Measurements from ENCODE around the gene MC1R. TPM values are rescaled to one million over a fixed set of nuclear protein-coding genes. Genes with fewer than 3 reads are reported as not detected.

MC1R gene
- total RNA-seq, 1 donor from 2014 or later: 9.2 TPM

DNA sequence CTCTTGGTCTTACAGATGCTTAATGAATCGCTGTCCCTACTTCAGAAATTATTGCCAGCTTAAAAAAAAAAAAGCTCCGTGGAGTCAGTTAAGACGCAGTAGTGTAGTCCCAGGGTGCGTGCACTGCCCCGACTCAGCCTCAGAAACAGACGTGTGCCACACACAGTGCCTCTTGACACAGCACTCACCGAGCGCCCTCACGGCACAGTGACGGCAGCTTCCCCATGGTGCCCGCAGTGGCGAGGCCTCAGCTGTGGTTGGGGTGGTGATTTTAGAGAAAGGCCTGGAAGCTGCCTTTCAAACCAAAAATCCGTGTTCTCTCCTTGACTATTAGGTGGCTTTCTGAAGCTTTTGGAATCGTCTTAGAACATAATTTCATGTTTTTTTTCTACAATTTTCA is 31.4 kb upstream of the MC1R start:
- DNase-seq (ENCODE audit: low read depth) (no peak), FAIRE-seq (no peak)
- H3K27me3 ChIP-seq (ENCODE audit: insufficient read depth, low read length): no peaks in the 10 kb centered on the region
- no peak overlapping the region for H3K4me3 ChIP-seq (ENCODE audit: insufficient read depth, low read depth, low read length)
- Mint-ChIP-seq H3K4me1 (ENCODE audit: low read depth, unreplicated experiment) (peaks cover 3% of the 10 kb centered on the region), H3K27ac (ENCODE audit: unreplicated experiment) (peak overlapping the region; percentile 41), H3K36me3 (ENCODE audit: low read depth, unreplicated experiment) (peaks cover 33% of the 10 kb centered on the region), H3K9me3 (ENCODE audit: unreplicated experiment) (no peaks in the 10 kb centered on the region), H3K4me3 (ENCODE audit: unreplicated experiment) (no peak overlapping the region), H3K27me3 (ENCODE audit: low read depth, unreplicated experiment) (no peaks in the 10 kb centered on the region)
- peaks cover 42% of the 10 kb centered on the region for H3K79me2 ChIP-seq (ENCODE audit: insufficient read depth, low read length)
- H3K9ac ChIP-seq (ENCODE audit: low read length): no peak overlapping the region
- no peak overlapping the region for H3K27ac ChIP-seq (ENCODE audit: low read depth, low read length)
- H3K4me2 ChIP-seq (ENCODE audit: low read length): no peak overlapping the region
- H2AFZ ChIP-seq (ENCODE audit: low read depth, low read length): no peak overlapping the region
- H4K20me1 ChIP-seq (ENCODE audit: insufficient read depth, low read length): peaks cover 67% of the 10 kb centered on the region
- no peak for TF ChIP-seq EZH2 (IDR thresholded peaks at IDR 0.05; ENCODE audit: insufficient read depth, low read length)
- TF ChIP-seq, protein P1, sequence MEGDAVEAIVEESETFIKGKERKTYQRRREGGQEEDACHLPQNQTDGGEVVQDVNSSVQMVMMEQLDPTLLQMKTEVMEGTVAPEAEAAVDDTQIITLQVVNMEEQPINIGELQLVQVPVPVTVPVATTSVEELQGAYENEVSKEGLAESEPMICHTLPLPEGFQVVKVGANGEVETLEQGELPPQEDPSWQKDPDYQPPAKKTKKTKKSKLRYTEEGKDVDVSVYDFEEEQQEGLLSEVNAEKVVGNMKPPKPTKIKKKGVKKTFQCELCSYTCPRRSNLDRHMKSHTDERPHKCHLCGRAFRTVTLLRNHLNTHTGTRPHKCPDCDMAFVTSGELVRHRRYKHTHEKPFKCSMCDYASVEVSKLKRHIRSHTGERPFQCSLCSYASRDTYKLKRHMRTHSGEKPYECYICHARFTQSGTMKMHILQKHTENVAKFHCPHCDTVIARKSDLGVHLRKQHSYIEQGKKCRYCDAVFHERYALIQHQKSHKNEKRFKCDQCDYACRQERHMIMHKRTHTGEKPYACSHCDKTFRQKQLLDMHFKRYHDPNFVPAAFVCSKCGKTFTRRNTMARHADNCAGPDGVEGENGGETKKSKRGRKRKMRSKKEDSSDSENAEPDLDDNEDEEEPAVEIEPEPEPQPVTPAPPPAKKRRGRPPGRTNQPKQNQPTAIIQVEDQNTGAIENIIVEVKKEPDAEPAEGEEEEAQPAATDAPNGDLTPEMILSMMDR (IDR thresholded peaks at IDR 0.05; ENCODE audit: insufficient read depth, low read depth, low read length): no peak
- no peaks in the 10 kb centered on the region for H3K4me1 ChIP-seq (ENCODE audit: insufficient read depth, low read length)
- H3K36me3 ChIP-seq (ENCODE audit: insufficient read depth, low read length): peaks cover 50% of the 10 kb centered on the region
- no peaks in the 10 kb centered on the region for H3K9me3 ChIP-seq (ENCODE audit: insufficient read depth, low read depth, low read length)

DNA sequence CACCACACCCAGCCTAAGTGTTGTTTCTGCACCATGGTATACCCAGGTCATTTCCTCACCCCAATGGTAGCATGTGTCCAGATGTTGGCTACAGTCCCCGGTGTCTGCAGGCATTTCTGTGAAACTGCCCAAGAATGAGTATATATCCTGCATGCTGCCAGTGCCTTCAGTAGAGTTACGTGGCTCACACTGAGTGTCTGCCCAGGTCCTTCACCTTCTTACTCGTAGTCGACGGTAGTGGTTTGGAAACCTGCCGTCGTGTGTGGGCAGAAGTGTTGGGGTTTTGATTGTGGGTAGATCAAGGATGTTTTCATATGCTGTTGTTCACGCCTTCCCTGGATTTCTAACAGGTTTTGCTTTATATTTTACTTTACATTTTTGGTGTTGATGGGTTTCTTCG is 28.5 kb upstream of the MC1R start:
- Mint-ChIP-seq H3K4me3 (ENCODE audit: unreplicated experiment) (no peak overlapping the region), H3K4me1 (ENCODE audit: low read depth, unreplicated experiment) (peaks cover 3% of the 10 kb centered on the region), H3K27me3 (ENCODE audit: low read depth, unreplicated experiment) (no peaks in the 10 kb centered on the region), H3K9me3 (ENCODE audit: unreplicated experiment) (no peaks in the 10 kb centered on the region), H3K27ac (ENCODE audit: unreplicated experiment) (no peak overlapping the region), H3K36me3 (ENCODE audit: low read depth, unreplicated experiment) (peaks cover 23% of the 10 kb centered on the region)
- Histone ChIP-seq H3K27me3 (ENCODE audit: insufficient read depth, low read length) (no peaks in the 10 kb centered on the region), H3K36me3 (ENCODE audit: insufficient read depth, low read length) (peaks cover 41% of the 10 kb centered on the region), H3K4me3 (ENCODE audit: insufficient read depth, low read depth, low read length) (no peak overlapping the region), H3K9ac (ENCODE audit: low read length) (no peak overlapping the region), H3K27ac (ENCODE audit: low read depth, low read length) (no peak overlapping the region), H4K20me1 (ENCODE audit: insufficient read depth, low read length) (peaks cover 62% of the 10 kb centered on the region), H3K9me3 (ENCODE audit: insufficient read depth, low read depth, low read length) (no peaks in the 10 kb centered on the region), H3K4me1 (ENCODE audit: insufficient read depth, low read length) (no peaks in the 10 kb centered on the region), H2AFZ (ENCODE audit: low read depth, low read length) (no peak overlapping the region), H3K4me2 (ENCODE audit: low read length) (no peak overlapping the region), H3K79me2 (ENCODE audit: insufficient read depth, low read length) (peaks cover 18% of the 10 kb centered on the region)
- TF ChIP-seq, protein P1 (IDR thresholded peaks at IDR 0.05; ENCODE audit: insufficient read depth, low read depth, low read length): no peak
- no peak for TF ChIP-seq EZH2 (IDR thresholded peaks at IDR 0.05; ENCODE audit: insufficient read depth, low read length)
- FAIRE-seq: no peak
- DNase-seq (ENCODE audit: low read depth): peak; percentile 62

DNA sequence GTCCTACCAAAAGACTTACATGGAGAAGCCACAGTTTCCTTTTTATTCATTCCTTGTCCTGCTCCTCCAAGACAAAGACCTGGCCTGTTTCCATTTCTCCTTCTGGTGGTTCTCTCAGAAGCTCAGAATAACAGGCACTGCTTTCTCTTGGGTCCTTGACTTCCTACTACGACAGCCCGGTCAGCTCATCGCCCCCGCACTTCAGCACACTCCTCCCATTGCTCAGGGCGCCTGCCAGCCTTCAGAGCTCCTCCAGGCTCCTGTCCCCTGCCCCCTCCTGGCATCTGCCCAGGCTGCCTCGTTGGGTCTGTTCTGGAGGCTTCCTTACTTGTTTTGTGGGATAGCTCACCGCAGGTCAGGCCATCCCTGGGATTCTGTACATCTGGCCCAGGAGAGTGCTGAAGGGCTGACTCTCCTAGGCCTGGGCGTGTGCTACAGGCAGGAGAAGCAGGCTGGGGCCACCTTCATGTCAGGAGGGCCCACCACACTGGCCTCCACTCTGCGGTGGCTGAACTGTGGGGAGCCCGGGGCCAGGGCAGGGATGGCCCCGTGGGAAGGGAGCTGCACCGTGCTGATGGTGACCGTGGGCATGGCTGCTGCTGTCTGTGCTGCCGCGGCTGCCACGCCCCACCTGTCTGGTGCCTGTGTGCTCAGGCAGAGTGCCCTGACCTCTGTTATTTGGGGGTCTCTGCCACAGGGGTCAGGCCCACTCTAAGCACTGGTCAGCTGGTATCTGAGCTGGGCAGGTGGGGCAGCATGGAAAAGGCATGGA is 27.6 kb upstream of the MC1R start:
- H3K4me1 Mint-ChIP-seq (ENCODE audit: low read depth, unreplicated experiment): peaks cover 3% of the 10 kb centered on the region
- Histone ChIP-seq H3K79me2 (ENCODE audit: insufficient read depth, low read length) (peaks cover 24% of the 10 kb centered on the region), H3K27ac (ENCODE audit: low read depth, low read length) (no peak overlapping the region), H2AFZ (ENCODE audit: low read depth, low read length) (no peak overlapping the region), H3K9ac (ENCODE audit: low read length) (no peak overlapping the region), H4K20me1 (ENCODE audit: insufficient read depth, low read length) (peaks cover 67% of the 10 kb centered on the region), H3K9me3 (ENCODE audit: insufficient read depth, low read depth, low read length) (no peaks in the 10 kb centered on the region), H3K27me3 (ENCODE audit: insufficient read depth, low read length) (no peaks in the 10 kb centered on the region), H3K4me2 (ENCODE audit: low read length) (no peak overlapping the region), H3K4me1 (ENCODE audit: insufficient read depth, low read length) (no peaks in the 10 kb centered on the region), H3K36me3 (ENCODE audit: insufficient read depth, low read length) (peaks cover 43% of the 10 kb centered on the region), H3K4me3 (ENCODE audit: insufficient read depth, low read depth, low read length) (no peak overlapping the region)
- FAIRE-seq: no peak
- H3K4me3 Mint-ChIP-seq (ENCODE audit: unreplicated experiment): peak overlapping the region; percentile 57
- TF ChIP-seq, protein P1 (IDR thresholded peaks at IDR 0.05; ENCODE audit: insufficient read depth, low read depth, low read length): no peak
- TF ChIP-seq EZH2 (IDR thresholded peaks at IDR 0.05; ENCODE audit: insufficient read depth, low read length): no peak
- peaks cover 21% of the 10 kb centered on the region for H3K36me3 Mint-ChIP-seq (ENCODE audit: low read depth, unreplicated experiment)
- H3K27me3 Mint-ChIP-seq (ENCODE audit: low read depth, unreplicated experiment): no peaks in the 10 kb centered on the region
- H3K9me3 Mint-ChIP-seq (ENCODE audit: unreplicated experiment): no peaks in the 10 kb centered on the region
- peak overlapping the region; percentile 72 for H3K27ac Mint-ChIP-seq (ENCODE audit: unreplicated experiment)
- peak; percentile 23 for DNase-seq (ENCODE audit: low read depth)
